ENCODE data around the gene PPP1R36. TPM values are rescaled to one million over a fixed set of nuclear protein-coding genes. Genes with fewer than 3 reads are reported as not detected.
"Not testable (repeated sequence)": the region's sequence is repeated elsewhere in the genome, so short reads cannot be mapped to it uniquely, and the experiment has no call there.

Gene PPP1R36
- total RNA-seq, 1 donor, result 3.5 TPM

DNA sequence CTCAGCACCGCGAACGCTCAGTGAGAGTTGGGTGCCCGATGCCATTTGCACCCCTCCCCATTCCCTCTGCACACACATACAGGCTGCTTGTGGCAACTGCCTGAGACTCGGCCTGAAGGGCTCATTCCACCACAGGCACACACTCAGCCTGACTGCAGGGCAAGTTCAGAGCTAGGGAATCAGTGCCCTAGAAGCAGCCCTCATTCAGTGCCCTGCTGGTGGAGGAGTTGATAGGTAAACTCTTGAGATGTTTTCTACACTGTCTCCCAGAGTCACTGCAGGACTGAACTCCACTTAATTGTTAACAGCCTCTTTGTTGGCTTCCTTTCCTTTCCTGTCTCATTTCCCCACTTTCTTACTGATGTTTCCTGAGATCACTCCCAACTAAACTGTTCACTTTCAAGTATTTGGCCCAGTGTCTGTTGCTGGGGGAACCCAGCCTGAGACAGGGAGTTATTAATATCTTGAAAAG, 16.9 kb downstream of the PPP1R36 start:
- DNase-seq (ENCODE audit: low read depth), result no peak
- no peak overlapping the region for H3K4me3 ChIP-seq (ENCODE audit: low read depth, low read length)
- TF ChIP-seq, protein P1, sequence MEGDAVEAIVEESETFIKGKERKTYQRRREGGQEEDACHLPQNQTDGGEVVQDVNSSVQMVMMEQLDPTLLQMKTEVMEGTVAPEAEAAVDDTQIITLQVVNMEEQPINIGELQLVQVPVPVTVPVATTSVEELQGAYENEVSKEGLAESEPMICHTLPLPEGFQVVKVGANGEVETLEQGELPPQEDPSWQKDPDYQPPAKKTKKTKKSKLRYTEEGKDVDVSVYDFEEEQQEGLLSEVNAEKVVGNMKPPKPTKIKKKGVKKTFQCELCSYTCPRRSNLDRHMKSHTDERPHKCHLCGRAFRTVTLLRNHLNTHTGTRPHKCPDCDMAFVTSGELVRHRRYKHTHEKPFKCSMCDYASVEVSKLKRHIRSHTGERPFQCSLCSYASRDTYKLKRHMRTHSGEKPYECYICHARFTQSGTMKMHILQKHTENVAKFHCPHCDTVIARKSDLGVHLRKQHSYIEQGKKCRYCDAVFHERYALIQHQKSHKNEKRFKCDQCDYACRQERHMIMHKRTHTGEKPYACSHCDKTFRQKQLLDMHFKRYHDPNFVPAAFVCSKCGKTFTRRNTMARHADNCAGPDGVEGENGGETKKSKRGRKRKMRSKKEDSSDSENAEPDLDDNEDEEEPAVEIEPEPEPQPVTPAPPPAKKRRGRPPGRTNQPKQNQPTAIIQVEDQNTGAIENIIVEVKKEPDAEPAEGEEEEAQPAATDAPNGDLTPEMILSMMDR (IDR thresholded peaks at IDR 0.05; ENCODE audit: insufficient read depth, low read depth, low read length), result no peak

DNA sequence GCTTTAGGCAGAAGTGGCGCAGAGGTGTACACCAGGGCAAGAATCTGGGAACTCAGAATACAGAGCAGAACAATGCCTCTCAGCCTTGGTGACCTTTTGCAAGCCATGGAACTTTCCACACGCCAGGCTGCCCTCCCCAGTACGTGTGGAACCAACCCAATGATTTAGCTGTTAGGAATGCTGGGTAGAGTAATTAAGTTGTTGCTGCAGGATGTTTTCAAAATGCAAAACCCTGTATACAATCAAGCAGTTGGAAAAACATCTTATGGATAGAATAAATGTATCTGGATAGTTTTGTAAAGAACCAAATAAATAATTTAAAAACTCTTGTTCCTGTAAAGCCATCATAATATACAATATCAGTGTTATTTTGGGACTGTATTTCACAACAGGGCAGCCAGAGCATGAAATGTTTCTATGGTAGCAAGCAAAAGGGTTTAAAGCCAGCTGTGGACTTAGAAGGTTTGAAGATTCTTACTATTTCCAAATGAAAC, 19.4 kb downstream of the PPP1R36 start:
- H3K4me3 ChIP-seq (ENCODE audit: low read depth, low read length), result no peak overlapping the region
- DNase-seq (ENCODE audit: low read depth), result peak; percentile 92
- TF ChIP-seq, protein P1 (IDR thresholded peaks at IDR 0.05; ENCODE audit: insufficient read depth, low read depth, low read length), result no peak

DNA sequence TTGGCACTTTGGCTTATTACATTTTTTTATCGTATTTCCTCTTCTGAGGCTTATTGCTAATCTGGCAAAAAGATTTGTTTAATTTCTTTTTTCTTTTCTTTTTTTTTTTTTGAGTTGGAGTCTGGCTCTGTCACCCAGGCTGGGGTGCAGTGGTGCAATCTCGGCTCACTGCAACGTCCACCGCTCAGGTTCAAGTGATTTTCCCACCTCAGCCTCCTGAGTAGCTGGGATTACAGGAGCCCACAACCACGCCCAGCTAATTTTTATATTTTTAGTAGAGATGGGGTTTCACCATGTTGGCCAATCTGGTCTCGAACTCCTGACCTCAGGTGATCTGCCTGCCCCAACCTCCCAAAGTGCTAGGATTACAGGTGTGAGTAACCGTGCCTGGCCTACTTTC, 19.9 kb downstream of the PPP1R36 start:
- not testable (repeated sequence) for H3K4me3 ChIP-seq (ENCODE audit: low read depth, low read length); DNase-seq (ENCODE audit: low read depth)

DNA sequence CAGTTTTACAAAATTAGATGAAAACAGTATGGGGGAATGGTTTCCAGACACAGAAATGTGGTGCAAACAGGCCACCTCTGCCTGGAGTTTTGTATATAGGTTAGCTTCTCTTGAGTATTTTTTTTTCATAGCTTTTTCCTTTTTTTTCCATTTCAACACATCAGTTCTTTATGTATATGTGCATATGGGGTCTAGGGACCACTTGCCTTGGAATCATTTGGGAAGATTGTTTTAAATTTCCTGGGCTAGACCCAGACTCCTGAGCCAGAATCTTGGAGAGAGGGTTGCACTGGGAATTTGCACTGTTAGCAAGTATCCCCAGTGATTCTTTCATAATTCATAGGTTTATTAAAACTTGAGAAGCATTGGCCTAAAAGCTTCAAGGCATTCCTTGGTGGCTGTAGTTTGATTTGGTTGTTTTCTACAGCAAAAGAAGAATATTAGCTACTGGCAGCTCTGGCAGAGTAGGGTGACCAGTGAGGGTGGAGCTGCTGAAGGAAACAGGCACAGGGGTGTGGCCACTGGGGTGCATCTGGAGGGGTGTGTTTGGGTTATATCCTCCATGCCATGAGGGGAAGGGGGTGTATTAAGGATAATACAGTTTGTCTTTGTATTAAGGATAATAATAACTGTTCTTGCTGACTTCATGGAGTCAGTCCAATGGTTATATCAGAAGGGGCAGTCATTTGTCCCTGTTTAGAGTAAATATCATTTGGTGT, 22.8 kb downstream of the PPP1R36 start:
- DNase-seq (ENCODE audit: low read depth), result no peak
- TF ChIP-seq, protein P1 (IDR thresholded peaks at IDR 0.05; ENCODE audit: insufficient read depth, low read depth, low read length), result no peak
- H3K4me3 ChIP-seq (ENCODE audit: low read depth, low read length), result no peak overlapping the region

DNA sequence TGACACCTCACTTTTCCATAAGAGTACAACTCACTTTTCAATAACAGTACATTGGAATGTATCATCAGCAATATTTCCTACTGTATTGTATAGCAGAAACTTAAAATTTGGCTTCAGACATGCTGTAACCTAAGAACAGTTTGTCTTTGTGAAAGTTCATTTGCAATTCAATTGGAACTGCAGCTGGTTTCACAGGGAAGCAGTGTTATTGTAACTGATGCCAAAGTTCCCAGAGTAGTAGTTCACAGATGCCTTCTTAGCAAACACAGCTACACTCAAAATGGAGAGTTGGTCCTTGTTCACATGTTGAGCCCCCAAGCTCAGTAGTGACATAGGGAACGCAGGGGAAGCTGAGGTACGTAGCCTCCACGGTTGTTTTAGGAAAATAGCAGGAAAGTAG, 23.3 kb downstream of the PPP1R36 start:
- no peak for DNase-seq (ENCODE audit: low read depth)
- no peak overlapping the region for H3K4me3 ChIP-seq (ENCODE audit: low read depth, low read length)
- TF ChIP-seq, protein P1 (IDR thresholded peaks at IDR 0.05; ENCODE audit: insufficient read depth, low read depth, low read length), result no peak

DNA sequence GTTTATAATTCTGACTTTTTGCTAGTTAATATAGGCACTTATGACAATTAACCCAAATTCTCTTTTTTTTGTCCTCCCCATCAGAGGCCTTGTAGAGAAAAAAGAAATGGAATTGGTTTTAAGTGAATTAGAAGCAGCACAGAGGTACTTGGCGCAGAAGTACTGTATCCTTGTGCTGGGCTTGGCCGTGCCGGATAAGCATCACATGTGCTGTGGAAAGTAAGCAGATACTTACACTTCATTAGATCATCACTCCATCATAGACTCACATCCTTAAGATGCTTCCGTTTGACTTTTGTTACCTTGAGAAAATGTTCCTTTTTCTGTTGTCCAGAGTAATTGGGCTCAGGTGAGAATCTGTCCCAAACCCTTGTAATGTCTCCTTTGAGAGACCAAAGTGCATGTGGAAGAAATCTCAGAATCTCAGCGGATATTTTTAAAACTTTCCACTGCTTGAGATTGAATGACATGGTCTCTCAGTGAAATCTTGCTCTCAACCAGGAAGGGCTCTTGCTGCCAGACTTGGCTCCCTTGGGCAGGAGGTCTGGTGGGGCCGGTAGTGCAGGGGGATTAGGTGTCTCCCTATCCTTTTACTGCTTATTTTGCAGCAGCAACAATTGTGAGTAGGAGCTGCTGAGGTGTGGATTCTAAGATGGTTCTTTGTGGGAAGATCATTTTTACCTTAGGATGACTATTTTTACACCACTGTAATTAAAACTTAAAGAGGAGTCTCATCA, 24.8 kb downstream of the PPP1R36 start:
- TF ChIP-seq, protein P1 (IDR thresholded peaks at IDR 0.05; ENCODE audit: insufficient read depth, low read depth, low read length), result no peak
- DNase-seq (ENCODE audit: low read depth), result no peak
- no peak overlapping the region for H3K4me3 ChIP-seq (ENCODE audit: low read depth, low read length)

DNA sequence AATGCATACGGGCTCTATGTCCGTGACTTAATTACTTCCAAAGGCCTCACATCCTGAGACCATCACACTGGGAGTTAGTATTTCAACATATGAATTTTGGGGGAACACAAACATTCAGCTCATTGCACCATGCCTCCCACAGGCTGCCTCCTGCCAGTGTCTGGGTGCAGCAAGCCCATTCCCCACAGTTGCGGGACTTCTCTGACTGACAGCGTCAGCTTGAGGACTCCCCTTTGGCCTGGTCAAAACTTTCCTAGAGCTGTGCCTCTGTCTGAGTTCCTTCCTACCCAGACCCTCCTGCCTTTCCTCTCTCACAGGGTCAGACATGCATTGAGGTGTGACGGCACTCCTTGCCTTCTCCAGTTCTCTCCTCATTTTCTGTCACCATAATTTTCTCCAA, 27.4 kb downstream of the PPP1R36 start:
- no peak overlapping the region for H3K4me3 ChIP-seq (ENCODE audit: low read depth, low read length)
- no peak for DNase-seq (ENCODE audit: low read depth)
- TF ChIP-seq, protein P1 (IDR thresholded peaks at IDR 0.05; ENCODE audit: insufficient read depth, low read depth, low read length), result no peak
